HG02870 (cell line): ENCODE results near the gene TLR9.

ENCODE experiments used
- ATAC-seq: cut with Tn5 transposase; IDR thresholded peaks from one replicate; pipeline ENCODE4 v1.9.1; 2021; ENCODE audit warnings: mild to moderate bottlenecking, moderate library complexity; ENCODE audit not compliant: unreplicated experiment

The TLR9 gene

GRCh38 chr3:52218454-52218853 is 7.0 kb downstream of the TLR9 start:
- no peak for ATAC-seq

- no peak for ATAC-seq
Measured at GRCh38 chr3:52218026-52218425, 7.4 kb downstream of the TLR9 start.

GRCh38 chr3:52217409-52217805 is 8.0 kb downstream of the TLR9 start:
- no peak for ATAC-seq

- ATAC-seq: no peak
Measured at GRCh38 chr3:52216585-52217408, 8.6 kb downstream of the TLR9 start.

GRCh38 chr3:52215351-52215750 is 10.1 kb downstream of the TLR9 start:
- ATAC-seq: no peak

GRCh38 chr3:52213901-52214300 is 11.5 kb downstream of the TLR9 start:
- no peak for ATAC-seq

GRCh38 chr3:52213005-52213404 is 12.4 kb downstream of the TLR9 start:
- ATAC-seq: no peak

GRCh38 chr3:52211268-52211891 is 14.1 kb downstream of the TLR9 start:
- ATAC-seq: no peak

GRCh38 chr3:52210550-52211046 is 14.8 kb downstream of the TLR9 start:
- no peak for ATAC-seq

GRCh38 chr3:52210037-52210436 is 15.4 kb downstream of the TLR9 start:
- ATAC-seq: no peak

- no peak for ATAC-seq
Measured at GRCh38 chr3:52208556-52208955, 16.9 kb downstream of the TLR9 start.

- no peak for ATAC-seq
Measured at GRCh38 chr3:52205727-52206372, 19.6 kb downstream of the TLR9 start.

GRCh38 chr3:52204337-52205073 is 20.9 kb downstream of the TLR9 start:
- ATAC-seq: no peak

- no peak for ATAC-seq
Measured at GRCh38 chr3:52203701-52204100, 21.7 kb downstream of the TLR9 start.

GRCh38 chr3:52202384-52203077 is 22.9 kb downstream of the TLR9 start:
- no peak for ATAC-seq

GRCh38 chr3:52200981-52201679 is 24.3 kb downstream of the TLR9 start:
- no peak for ATAC-seq

GRCh38 chr3:52198643-52199608 is 26.5 kb downstream of the TLR9 start:
- ATAC-seq: no peak

- ATAC-seq: peak; percentile 78
Measured at GRCh38 chr3:52197842-52198625, 27.4 kb downstream of the TLR9 start, which contains the start of gene ALAS1. TSS of gene ALAS1 (plus strand) at chr3:52198160. CDS start at chr3:52199242, 1,082 bp downstream.
